ENCODE results near the gene KANSL3.

GRCh38 chr2:96616535-96616934 is 21.6 kb downstream of the KANSL3 start:
- TF ChIP-seq GTF2F1 (IDR thresholded peaks at IDR 0.05; ENCODE audit: low read depth, low read length) (no peak), HMGXB4 (CRISPR knock-in tag; IDR thresholded peaks at IDR 0.05) (no peak), SP2 (IDR thresholded peaks at IDR 0.05; ENCODE audit: extremely low read depth, low read depth, low read length, poor library complexity, severe bottlenecking) (no peak), HDAC1 (IDR thresholded peaks at IDR 0.05) (no peak)

All from K562 (cell line).